HG03196 (cell line): ENCODE results near the gene HSP90AB1.
A peak's percentile ranks its signal among the peaks of the same experiment; 100 is the strongest.

Source experiments
- ATAC-seq: cut with Tn5 transposase; IDR thresholded peaks from one replicate; pipeline ENCODE4 v1.9.1; 2021; ENCODE audit not compliant: unreplicated experiment

The HSP90AB1 gene

DNA sequence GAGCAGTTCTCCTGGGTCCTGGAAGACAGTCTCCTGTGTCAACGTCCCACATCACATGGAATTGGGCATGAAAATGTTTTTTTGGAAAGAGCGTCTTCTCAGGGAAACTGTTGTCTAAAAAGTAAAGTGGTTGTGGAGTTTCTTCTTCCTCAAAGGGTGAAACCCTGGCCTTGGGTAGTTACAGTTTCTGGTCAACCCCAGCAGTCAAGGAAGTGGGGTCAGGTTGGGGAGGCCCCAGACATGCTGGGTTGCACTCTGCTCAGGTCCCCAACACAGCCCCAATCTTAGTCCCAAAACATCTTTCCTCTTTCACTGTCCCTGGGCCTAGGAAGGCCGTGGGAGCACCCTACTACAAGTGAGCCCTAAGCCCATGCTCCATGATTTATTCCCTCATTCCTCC, 19.4 kb downstream of the HSP90AB1 start:
- ATAC-seq: peak; percentile 29

DNA sequence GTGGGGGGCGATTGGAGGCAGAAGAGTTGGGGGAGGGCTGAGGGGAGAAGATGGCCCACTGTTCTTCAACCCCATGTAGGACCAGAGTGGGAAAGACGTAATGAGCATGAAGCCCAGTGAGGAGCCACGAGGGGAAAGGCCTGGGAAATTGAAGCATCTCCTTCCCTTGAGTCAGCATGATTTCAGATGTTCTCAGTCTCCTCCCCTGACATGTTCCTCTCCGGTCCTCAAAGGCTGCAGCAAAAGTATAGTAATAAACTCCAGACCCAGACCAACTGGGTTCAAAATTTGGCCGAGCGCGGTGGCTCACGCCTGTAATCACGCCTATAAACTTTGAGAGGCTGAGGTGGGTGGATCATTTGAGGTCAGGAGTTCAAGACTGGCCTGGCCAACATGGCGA, 20.4 kb downstream of the HSP90AB1 start:
- no peak for ATAC-seq

DNA sequence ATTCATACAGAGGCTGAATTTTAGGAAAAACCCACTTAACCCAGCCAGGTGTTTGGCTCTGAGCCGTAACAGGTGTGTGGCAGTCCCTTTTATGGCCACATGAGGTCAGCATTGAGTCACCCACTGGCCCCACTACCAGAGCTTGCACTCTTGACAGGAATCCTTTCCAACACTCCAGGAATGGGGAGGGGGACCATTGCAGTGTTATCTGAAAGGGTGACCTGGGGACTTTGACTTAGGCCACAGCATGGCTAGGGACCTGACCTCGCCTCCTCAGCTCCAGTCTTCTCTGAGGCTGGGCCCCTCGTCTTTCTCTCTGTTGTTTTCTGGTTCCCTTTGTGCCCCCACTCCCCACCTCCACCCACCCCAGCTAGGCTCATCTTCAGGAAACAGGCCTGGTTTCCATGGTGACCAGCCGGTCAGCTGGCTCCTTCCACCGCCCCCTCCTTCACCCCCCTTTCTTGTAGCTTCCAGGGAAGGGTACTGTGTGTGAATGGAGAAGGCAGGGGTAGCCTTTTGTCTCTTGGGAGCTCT, 21.3 kb downstream of the HSP90AB1 start:
- no peak for ATAC-seq

DNA sequence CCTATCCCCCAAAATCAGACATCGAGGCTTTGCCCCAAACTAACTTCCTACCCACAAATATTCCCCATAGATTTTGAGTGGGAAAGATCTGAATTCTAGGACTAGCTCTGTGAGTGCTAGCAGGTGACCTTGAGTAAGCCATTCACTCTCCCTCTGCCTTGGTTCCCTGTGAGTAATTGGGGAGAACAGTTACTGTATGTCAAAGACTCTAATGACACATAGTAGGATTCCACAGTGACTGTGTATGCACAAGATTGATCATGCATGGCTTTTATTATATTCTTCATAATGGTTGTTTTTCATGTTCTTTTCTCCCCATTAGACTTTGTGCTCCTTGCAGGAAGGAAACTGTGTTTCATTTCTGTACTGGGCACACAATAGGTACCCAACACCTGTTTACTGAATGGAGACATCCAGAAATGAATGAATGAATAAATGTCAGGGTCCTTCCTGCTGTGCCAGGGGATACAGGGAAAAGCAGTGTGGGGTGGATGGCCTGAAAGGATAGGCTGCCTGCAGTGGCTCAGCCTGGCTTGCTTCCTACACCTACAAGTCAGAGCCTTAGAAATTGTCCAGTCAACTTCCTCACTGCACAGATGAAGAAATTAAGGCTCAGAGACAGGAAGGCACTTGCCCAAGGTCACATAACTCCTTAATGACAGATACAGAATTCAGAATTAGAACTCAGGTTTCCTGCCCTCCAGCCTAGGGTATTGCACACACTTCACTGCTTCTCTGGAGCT, 22.4 kb downstream of the HSP90AB1 start:
- no peak for ATAC-seq

DNA sequence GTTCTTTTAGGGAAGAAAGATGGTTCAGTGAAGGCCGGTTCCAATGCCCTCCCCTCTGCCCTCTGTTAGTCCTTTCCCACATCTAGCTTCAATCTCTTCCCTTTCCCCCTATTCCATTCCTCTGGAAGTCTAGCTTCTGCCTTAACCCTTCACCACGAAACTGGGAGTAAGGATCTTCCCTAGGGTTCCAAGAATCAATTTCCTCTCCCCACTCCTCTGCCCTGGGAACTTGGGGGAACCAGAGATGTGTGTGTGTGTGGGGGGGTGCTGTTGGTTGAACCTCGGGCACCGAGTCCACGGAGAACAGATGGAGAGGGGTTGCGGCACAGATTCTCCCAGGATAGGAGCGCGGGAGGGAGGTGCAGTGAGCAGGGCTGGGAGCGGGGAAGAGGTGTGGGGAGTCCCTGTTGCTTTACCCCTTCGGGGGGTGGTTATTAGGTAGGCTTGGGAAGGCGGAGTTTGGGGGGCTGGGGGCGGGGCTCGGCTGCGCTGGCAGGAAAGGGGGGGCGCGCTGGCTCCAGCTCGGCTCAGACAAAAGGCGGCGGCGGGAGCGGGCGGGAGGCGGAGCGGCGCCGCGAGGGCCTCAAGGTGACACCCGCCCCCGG, 23.1 kb downstream of the HSP90AB1 start, which contains the start of gene TMEM151B:
TSS of gene TMEM151B (plus strand) at position 530 of the 605 bp plus-strand sequence. CDS start 293 bp downstream, outside the sequence.
- no peak for ATAC-seq

DNA sequence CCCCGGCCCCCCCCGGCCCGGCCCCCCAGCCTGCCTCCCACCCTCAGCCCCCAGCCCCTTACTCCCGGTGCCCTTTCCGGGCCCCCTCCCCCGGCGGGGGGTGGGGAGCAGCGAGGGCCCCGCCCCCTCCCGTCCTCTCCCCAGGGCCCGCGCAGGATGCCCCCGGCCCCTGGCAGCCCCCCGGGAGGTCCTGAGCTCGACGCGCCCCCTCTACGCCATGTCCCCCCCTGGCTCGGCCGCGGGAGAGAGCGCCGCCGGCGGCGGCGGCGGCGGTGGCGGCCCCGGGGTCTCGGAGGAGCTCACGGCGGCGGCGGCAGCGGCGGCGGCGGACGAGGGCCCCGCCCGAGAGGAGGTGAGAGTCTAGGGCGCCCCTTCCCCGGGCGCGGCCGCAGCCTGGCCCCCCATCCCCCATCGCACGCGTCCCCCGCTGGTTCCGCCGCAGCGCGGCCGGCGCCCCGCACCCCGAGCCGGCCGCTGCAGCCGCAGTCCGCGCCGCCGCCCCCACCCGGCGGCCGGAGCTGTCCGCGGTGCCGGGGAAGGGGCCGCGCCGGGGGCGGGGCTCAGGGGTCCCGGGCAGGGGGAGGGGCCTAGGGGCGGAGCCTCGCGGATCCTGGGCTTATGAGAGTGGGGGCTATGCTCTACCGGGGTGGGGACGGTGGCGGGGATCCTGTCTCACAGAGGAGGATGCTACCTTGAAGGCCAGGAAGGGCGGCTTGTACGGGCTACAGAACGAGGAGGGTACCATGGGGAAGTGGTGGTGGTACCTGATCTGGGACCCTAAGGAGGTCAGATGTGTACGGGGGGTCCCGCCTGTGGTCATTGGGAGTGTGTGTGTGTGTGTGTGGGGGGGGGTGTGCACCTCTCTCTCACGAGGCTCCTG, 23.9 kb downstream of the HSP90AB1 start:
- no peak for ATAC-seq

DNA sequence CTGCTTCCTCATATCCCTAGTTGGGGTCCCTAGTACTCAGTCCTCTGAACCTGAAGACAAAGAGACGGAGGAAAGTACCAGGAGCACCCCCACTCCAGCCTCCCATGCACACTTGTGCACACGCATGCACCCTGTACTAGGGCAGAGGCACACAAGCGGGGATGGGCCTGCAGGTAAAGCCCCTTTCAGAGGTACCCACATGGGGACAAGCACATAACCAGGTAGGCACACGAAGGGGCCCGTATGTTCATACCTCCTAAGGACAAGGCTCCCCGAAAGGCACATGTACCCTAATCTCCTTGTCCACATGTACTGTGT, 24.5 kb downstream of the HSP90AB1 start:
- no peak for ATAC-seq

DNA sequence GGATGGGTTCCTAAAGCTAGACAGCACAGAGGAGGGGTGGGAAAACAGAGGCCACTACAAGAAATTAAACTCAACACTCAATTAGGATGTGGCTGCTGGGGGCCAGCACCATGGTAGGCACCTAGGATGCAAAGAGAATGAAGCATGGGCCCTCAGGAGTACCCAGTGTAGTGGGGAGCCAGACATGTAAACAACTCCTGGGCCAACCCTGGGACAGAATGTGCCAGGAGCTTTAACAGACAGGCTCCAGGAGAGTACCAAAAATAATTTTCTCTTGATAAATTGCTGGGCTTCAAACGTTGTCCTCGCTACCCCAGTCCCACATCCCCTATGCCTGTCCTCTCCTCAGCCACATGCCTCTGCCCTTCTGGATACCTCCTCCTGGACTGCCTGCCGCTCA, 25.0 kb downstream of the HSP90AB1 start:
- no peak for ATAC-seq

DNA sequence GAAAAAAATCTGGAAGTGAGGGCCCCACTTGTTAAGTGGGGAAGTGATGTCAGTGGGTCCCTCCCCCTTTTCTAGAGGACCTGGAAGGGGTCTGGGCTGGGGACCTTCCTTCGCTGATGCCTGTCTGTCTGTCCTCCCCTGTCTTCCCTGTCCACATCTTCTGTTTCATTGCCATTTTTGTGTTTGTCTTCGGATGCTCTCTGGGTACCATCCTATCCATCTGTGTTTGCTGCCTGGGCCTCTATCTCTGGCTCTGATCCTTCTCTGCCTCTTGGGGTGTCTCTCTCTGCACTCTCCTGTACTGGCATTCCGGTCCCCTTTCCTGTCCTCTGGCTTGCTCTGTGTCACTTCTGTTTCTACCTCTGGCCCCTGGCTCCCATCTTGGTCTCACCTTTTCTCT, 25.6 kb downstream of the HSP90AB1 start:
- ATAC-seq: no peak

DNA sequence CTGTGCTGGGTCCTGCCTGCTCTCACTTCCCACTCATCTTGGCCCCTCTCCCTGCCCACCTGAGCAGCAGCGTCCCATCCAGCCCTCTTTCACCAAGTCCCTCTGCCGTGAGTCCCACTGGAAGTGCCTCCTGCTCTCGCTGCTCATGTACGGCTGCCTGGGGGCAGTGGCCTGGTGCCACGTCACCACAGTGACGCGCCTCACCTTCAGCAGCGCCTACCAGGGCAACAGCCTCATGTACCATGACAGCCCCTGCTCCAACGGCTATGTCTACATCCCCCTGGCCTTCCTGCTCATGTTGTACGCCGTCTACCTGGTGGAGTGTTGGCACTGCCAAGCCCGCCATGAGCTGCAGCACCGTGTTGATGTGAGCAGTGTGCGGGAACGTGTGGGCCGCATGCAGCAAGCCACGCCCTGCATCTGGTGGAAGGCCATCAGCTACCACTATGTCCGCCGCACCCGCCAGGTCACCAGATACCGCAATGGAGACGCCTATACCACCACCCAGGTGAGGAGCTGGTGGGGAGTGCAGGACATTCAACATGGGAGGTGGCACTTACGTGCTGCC, 26.2 kb downstream of the HSP90AB1 start:
- ATAC-seq: no peak

DNA sequence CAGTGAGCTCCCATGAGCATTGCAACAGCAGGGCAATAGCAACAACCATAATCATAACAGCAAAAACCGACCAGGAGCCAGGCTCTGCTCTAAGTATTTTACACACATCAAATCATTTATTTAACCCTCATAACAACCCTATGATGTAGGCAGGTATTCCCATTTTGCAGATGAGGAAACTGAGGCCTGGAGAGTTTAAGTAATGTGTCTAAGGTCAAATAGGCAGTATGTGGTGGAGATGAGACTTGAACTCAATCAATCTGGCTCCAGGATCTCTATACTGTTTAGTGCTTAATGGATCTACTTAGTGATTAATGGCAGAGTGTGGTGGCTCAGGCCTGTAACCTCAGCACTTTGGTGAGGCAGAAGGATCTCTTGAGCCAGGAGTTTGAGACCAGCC, 26.7 kb downstream of the HSP90AB1 start:
- no peak for ATAC-seq

DNA sequence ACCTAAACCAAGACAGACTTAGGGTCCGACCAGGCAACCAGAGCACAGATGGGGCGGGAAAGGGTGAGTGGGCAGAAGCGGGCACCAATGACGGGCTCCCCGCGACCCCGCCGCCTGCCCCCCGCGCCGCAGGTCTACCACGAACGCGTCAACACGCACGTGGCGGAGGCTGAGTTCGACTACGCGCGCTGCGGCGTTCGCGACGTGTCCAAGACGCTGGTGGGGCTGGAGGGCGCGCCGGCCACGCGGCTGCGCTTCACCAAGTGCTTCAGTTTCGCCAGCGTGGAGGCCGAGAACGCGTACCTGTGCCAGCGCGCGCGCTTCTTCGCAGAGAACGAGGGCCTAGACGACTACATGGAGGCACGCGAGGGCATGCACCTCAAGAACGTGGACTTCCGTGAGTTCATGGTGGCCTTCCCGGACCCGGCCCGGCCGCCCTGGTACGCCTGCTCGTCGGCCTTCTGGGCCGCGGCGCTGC, 28.4 kb downstream of the HSP90AB1 start:
- no peak for ATAC-seq

DNA sequence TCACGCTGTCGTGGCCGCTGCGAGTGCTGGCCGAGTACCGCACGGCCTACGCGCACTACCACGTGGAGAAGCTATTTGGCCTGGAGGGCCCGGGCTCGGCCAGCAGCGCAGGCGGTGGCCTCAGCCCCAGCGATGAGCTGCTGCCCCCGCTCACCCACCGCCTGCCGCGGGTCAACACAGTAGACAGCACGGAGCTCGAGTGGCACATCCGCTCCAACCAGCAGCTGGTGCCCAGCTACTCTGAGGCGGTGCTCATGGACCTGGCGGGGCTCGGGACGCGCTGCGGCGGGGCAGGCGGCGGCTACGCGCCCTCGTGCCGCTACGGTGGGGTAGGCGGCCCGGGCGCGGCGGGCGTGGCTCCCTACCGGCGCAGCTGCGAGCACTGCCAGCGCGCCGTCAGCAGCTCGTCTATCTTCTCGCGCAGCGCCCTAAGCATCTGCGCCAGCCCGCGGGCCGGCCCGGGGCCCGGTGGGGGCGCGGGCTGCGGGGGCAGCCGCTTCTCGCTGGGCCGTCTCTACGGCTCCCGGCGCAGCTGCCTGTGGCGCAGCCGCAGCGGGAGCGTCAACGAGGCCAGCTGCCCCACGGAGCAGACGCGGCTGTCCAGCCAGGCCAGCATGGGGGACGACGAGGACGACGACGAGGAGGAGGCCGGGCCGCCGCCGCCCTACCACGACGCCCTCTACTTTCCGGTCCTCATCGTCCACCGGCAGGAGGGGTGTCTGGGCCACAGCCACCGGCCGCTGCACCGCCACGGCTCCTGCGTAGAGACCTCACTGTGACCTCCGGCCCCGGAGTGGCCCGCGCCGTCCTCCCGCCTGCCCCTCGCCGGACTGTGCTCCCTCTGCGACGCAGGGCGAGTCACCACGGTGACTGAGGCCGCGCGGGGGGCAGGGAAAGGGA, 29.1 kb downstream of the HSP90AB1 start:
- ATAC-seq: no peak

DNA sequence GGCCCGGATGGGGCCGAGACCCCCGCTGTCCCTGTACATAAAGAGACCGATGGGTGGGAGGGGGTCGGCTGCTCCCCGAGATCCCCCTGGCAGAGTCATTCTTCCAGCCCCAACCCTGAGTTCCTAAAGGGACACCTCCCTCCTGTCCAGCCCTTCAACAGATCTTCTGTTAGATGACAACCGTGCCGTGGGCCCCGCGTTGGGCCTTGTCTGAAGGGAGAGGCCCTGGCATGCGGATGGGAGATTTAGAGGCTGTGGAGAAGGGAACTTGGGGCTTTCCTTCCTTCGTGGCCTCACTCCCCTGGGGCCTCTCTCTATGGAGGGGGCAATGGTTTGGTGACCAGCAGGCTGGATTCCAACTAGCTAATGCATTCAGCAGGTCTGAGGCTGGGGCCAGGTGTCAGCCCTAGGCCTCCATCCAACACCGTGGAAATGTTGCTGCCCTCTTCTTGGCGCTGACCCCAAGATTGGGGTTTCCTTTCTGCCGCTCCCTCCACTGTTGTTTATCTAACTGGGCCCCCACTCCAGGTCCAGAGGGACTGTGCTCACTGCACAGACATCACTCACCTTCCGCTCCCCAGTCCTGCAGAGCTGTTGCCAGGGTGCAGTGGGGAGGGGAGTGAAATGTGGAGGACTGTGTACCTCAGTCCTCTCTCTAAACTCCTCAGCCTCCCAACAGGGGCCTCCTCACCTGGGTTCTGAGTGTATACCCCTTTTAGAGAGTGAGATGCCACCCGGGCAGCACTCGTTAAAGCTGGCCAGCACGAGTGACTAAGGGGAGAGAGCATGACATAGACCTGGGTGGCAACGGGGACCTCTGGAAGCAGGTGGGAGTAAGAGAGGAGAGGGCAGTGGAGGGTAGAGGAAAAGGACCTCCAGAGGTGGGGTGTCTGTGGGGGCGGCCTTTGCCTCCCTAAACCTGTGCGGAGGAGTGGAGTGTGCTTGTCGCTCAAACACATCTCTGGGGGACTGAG, 30.1 kb downstream of the HSP90AB1 start:
- no peak for ATAC-seq

DNA sequence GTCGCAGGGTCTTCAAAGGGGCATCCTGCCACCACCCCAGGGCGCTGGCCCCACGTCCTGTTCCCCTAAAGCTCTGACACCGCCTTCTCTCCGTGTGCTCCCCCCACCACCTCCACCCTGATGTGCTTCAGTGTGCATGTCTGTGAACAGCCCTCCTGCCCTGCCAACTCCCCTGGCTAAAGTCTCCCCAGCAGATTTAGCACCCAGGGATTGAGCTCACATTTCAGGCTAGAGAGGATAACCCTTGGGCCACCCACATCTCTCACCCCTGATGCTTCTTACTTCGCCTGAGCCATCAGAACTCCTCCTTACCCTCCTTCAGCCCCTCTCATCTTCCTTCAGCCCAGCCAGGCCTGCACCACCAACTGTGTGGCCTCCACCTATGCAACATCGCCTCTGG, 30.9 kb downstream of the HSP90AB1 start:
- ATAC-seq: no peak

DNA sequence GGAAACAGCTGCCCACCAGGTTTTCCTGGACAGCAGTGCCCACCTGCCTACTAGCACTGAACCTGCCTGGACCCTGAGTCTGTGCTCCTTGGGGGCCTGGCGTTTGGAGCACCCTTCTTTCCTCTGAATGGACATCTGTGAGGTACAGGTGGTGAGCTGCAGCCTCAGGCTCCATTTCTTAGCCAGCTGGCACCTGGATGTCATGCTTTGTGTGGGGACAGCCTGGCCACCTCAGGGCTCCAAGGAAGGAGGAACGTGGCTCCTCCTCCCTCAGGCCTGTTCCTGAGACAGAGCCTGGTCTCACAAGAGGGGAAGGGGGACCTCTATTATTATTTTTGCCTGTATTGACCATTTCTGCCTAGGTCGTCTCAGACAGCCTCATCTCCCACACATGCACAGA, 31.4 kb downstream of the HSP90AB1 start:
- no peak for ATAC-seq

DNA sequence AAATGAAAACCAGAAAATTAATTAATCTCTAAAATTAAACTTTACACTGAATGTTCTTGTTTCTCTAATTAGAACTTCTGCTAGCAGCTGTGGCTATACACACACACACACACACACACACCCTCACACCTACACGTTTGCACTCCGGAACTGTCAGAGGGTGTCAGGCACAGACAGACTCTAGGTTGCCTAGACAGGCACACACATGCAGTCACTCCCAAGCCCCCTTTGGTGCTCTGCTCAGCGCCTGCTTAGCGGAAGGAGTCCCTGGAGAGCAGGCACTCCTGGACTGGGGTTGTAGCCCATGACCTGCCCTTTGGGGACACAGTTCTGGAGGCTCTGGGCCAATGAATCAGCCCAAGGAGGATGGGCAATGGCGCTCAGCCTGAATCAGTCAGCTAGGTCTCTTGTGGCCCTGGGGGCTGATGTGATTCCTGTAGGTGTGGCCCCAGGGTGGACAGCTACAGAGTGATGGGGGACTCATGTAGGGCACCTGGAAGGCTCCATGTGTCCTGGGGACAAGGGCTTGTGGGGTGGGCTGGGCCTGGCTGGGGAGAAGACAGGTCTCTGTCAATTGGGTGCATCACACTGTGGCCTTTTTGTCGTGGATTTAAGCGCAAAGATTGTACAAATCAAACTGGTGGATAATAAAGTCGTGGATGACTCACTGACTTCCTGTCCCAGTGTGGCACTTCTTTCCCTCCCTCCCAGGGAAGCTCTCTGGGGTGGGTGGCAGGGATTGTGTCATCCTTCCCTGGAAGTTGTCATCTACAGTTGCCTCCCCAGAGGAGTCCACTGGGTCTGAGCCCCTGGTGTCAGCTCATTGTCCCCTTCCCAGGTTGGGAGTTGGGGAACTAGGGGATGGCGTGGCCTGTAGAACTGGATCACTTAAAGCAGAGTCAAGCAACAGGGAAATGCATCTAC, 32.1 kb downstream of the HSP90AB1 start:
- ATAC-seq: no peak

DNA sequence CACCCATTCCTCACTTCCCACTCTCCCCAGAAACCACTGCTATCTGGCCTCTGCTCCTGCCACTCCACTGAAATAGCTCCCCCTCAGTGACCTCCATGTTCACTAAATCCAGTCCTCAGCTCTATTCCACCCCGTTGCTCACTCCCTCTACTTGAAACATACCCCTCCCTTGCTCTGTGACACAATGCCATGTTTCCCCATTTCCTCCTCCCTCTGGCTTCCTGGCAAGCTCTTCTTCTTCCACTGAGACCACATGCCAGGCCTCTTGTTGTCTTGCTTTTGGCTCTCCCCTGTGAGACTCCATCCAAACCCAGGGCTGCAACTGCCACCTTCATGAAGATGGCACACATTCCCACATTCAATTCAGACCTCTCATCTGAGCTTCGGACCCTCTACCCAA, 37.2 kb downstream of the HSP90AB1 start:
- no peak for ATAC-seq
